Ovary (tissue), 3 donors: Measurements from ENCODE around the gene CPLANE2.

Experiments
- EP300 ChIP-seq: sonication (generic); formaldehyde crosslinking; IDR thresholded peaks from one replicate; pipeline ENCODE4 v1.6.1; 2017; ENCODE audit warnings: antibody characterized with exemption
- POLR2A ChIP-seq: fragments of 450-650 bp; IDR thresholded peaks from one replicate; pipeline ENCODE4 v1.6.1; 2017; ENCODE audit warnings: antibody characterized with exemption, mild to moderate bottlenecking, moderate library complexity
- TF ChIP-seq, protein P1 (sequence below), 3 donors: fragments of 450-650 bp in 2 of 3; fragments of 200-600 bp in 1 of 3; IDR thresholded peaks; one replicate each; pipeline versions ENCODE4 v1.5.1 to v1.8.0; 2016 to 2022; ENCODE audit warnings: antibody characterized with exemption in 3 of 3, mild to moderate bottlenecking in 1 of 3
- donor health status: DM: no; HTN: no; CAD: no.

DNA sequence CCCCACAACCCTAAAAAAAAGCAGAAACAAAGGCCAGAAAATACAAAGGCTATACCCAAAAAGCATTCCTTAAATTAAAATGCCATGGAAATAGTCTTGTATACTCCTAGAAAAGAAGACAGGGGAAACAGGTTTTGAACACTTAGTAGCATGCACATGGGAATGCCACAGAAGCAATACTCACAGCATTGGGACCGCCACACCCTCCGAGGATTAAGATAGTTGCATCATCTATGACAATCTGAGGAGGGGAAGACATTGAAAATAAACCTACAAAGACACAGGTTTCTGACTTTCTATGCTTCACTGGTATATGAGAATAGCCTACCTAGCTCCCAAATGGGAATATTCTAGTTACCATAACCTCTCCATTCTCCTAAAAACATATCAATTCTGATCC lies 15.9 kb upstream of the CPLANE2 start:
- TF ChIP-seq, protein P1, sequence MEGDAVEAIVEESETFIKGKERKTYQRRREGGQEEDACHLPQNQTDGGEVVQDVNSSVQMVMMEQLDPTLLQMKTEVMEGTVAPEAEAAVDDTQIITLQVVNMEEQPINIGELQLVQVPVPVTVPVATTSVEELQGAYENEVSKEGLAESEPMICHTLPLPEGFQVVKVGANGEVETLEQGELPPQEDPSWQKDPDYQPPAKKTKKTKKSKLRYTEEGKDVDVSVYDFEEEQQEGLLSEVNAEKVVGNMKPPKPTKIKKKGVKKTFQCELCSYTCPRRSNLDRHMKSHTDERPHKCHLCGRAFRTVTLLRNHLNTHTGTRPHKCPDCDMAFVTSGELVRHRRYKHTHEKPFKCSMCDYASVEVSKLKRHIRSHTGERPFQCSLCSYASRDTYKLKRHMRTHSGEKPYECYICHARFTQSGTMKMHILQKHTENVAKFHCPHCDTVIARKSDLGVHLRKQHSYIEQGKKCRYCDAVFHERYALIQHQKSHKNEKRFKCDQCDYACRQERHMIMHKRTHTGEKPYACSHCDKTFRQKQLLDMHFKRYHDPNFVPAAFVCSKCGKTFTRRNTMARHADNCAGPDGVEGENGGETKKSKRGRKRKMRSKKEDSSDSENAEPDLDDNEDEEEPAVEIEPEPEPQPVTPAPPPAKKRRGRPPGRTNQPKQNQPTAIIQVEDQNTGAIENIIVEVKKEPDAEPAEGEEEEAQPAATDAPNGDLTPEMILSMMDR (IDR thresholded peaks at IDR 0.05) = no peak
- TF ChIP-seq POLR2A (no peak), EP300 (no peak)
